ENCODE measurements around the gene SPPL2C. TPM values are rescaled to one million over a fixed set of nuclear protein-coding genes. Genes with fewer than 3 reads are reported as not detected.

Gene SPPL2C
- total and polyA plus RNA-seq, 7 donors = 0.60 TPM; not detected in 6

DNA sequence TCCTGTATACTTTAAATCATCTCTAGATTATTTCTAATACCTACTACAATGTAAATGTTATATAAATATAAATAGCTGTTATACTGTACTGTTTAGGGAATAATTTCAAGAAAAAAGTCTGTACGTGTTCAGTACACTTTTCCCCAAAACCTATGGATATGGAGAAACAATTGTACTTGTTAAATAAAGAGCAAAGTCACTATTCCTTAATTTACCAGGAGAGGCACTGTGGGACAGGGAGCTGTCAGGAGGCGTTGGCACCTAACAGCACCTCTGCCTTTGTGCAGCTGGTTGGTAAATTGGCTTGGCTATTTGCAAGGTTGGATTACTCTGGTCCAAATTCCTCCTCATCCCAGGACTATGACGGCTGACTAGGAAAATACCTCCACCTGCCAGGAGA, 32.6 kb upstream of the SPPL2C start:
- TF ChIP-seq POLR2A (IDR thresholded peaks at IDR 0.05) = no peak
- no peaks in the 10 kb centered on the region for H3K36me3 ChIP-seq
- H3K4me3 ChIP-seq = no peak overlapping the region
- intact Hi-C loops (cut with DNase I) = no loop called here
- H3K27me3 ChIP-seq = peaks cover 0 to 20% (median 2%) of the 10 kb centered on the region in 3 donors
- WGBS, 2 donors = 33 to 60% methylated on average over 3 of the region's 3 CpGs
- no peak overlapping the region for H3K27ac ChIP-seq
- no peaks in the 10 kb centered on the region for H3K4me1 ChIP-seq
- H3K9me3 ChIP-seq = no peaks in the 10 kb centered on the region
- DNase-seq = no peak

DNA sequence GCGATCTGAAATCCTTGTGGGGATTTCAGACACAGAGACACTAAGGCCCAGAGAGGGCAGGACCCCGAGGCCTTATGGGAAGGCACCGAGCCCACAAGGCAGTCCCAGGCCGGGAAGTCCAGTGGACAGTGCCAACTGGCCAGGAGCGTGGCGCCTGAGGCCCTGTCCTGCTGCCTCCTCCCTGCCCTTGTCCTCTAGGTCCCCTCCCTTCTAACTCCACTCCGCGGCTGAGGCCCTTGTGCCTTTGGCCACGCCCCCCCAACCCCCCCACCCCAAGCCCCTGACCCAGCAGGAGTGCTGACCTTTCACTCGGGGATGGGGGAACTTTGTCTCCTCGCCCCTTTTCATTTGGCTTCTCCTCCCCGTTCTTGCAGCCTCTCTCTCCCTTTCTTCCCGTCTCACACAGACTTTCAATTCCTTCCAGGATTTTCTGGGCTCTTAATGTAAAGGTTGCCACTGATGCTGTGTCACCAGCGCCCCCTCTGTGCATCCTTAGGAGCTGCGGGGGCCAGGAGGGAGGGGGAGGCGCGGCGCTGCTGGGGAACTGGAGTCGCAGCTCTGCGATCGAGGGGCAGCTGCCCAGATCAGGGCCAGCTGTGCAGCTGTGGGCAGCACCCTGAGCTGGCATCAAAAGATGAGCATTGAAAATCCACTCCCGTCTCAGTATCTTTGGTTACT, 31.5 kb upstream of the SPPL2C start:
- 29 to 31% methylated on average over 22 of the region's 22 CpGs for WGBS, 2 donors
- H3K4me3 ChIP-seq = no peak overlapping the region
- no peaks in the 10 kb centered on the region for H3K4me1 ChIP-seq
- no peaks in the 10 kb centered on the region for H3K9me3 ChIP-seq
- no peaks in the 10 kb centered on the region for H3K36me3 ChIP-seq
- peaks cover 0 to 20% (median 0%) of the 10 kb centered on the region in 3 donors for H3K27me3 ChIP-seq
- intact Hi-C loops (cut with DNase I) = no loop called here
- DNase-seq = no peak
- no peak for TF ChIP-seq POLR2AphosphoS5 (IDR thresholded peaks at IDR 0.05)
- no peak for TF ChIP-seq POLR2A (IDR thresholded peaks at IDR 0.05)
- no peak for TF ChIP-seq EP300 (IDR thresholded peaks at IDR 0.05)
- TF ChIP-seq, protein P1, sequence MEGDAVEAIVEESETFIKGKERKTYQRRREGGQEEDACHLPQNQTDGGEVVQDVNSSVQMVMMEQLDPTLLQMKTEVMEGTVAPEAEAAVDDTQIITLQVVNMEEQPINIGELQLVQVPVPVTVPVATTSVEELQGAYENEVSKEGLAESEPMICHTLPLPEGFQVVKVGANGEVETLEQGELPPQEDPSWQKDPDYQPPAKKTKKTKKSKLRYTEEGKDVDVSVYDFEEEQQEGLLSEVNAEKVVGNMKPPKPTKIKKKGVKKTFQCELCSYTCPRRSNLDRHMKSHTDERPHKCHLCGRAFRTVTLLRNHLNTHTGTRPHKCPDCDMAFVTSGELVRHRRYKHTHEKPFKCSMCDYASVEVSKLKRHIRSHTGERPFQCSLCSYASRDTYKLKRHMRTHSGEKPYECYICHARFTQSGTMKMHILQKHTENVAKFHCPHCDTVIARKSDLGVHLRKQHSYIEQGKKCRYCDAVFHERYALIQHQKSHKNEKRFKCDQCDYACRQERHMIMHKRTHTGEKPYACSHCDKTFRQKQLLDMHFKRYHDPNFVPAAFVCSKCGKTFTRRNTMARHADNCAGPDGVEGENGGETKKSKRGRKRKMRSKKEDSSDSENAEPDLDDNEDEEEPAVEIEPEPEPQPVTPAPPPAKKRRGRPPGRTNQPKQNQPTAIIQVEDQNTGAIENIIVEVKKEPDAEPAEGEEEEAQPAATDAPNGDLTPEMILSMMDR (IDR thresholded peaks at IDR 0.05) = no peak
- H3K27ac ChIP-seq = no peak overlapping the region

DNA sequence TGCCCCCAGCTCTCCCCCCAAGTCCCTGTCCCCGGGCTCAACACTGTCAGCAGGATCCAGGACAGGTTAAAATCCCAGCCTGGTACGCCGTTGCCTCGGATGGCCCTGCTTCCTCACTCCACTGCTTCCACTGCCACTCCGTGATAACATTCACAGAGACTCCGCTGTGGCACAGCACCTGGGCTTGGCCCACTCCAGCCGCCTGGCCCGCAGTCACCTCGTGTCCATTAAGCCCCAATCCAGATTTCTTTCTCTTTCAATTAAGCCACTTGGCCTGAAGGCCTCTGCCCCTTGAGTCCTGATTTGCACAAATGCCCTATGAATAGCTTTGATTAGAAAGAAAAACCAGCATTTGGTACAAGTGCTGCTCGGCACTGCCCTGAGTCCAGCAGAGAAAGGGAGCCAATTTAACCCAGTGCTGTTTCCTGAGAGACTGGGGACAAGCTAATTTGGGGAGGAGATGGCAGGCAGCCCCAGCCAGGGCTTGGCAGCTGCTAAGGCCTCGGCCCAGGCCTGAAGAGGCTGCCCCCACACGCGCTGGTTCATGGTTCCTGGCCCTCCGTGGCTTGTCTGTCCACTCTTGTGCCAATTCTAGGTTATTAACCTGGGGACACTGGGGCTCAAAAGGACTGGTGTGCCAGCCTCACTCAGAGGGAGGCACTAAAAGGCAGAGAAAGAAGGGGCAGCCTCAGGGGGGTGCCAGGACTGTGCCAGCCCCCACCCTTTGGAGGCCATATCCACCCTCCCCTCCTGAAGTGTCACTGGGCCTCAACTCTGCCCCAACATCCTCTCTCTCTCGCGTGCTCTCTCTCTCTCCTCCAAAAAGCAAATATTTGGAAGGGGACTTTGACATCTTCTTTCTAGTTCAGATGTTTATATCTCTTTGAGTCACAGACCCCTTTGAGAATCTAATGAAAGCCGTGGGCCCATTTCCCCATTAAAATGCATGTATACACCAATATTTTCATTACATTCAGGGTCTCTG, 29.8 kb upstream of the SPPL2C start:
- DNase-seq = no peak
- TF ChIP-seq EP300 (IDR thresholded peaks at IDR 0.05) = no peak
- H3K27ac ChIP-seq = no peak overlapping the region
- 83 to 85% methylated on average over 17 of the region's 17 CpGs for WGBS, 2 donors
- H3K4me3 ChIP-seq = no peak overlapping the region
- H3K27me3 ChIP-seq = peaks cover 0 to 20% (median 0%) of the 10 kb centered on the region in 3 donors
- H3K9me3 ChIP-seq = no peaks in the 10 kb centered on the region
- intact Hi-C loops (cut with DNase I) = no loop called here
- H3K4me1 ChIP-seq = no peaks in the 10 kb centered on the region
- H3K36me3 ChIP-seq = no peaks in the 10 kb centered on the region

DNA sequence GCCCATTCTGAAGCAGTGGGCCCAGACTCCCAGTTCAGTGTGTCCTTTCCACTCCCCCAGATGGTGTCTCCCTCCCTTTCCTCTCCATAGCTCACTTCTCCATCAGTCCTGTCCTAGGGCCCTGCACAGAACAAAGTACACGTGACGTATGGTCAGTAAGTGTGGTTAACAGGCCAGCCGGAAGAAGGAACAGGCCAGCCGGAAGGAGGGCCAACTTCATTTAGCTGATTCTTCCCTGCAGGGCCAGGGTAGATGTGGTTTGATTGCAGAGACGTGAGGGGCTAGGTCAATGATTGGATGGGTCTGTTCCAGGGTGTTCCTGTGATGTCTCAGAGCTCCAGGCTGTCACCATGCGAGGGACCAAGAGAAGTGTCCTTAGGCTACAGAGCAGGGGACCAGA, 28.9 kb upstream of the SPPL2C start:
- Histone ChIP-seq H3K27me3 (peaks cover 0 to 18% (median 0%) of the 10 kb centered on the region in 3 donors), H3K36me3 (no peaks in the 10 kb centered on the region), H3K4me1 (no peaks in the 10 kb centered on the region), H3K4me3 (no peak overlapping the region), H3K27ac (no peak overlapping the region), H3K9me3 (no peaks in the 10 kb centered on the region)
- no peak for DNase-seq
- TF ChIP-seq EP300 (IDR thresholded peaks at IDR 0.05) = no peak
- no peak for TF ChIP-seq POLR2AphosphoS5 (IDR thresholded peaks at IDR 0.05)
- no peak for TF ChIP-seq POLR2A (IDR thresholded peaks at IDR 0.05)
- TF ChIP-seq, protein P1 (IDR thresholded peaks at IDR 0.05) = no peak
- intact Hi-C loops (cut with DNase I) = no loop called here
- 85 to 88% methylated on average over 6 of the region's 6 CpGs for WGBS, 2 donors

DNA sequence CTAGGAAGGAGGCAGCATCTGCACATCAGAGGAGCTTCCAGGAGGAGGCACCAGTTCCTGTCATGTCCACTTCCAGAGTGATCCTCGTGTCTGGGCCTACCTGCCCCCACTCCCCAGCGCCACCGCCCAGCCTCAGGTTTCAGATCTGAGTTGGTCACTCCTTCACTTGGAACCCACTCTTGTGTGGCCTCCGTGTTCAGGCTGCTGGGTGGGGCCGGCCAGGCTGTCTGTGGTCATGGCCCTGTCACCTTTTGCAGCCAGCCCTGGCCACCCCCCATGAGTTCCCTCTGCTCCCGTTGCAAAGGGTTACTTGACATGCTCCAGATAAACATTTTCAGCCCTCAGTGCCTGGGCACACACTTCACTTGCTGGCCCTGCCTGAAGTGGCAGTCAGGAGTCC, 26.6 kb upstream of the SPPL2C start:
- Histone ChIP-seq H3K27ac (no peak overlapping the region), H3K27me3 (peaks cover 0 to 8% (median 0%) of the 10 kb centered on the region in 3 donors), H3K4me1 (no peaks in the 10 kb centered on the region), H3K4me3 (no peak overlapping the region), H3K36me3 (no peaks in the 10 kb centered on the region), H3K9me3 (no peaks in the 10 kb centered on the region)
- WGBS, 2 donors = 53 to 66% methylated on average over 6 of the region's 6 CpGs
- TF ChIP-seq POLR2A (IDR thresholded peaks at IDR 0.05) (no peak), POLR2AphosphoS5 (IDR thresholded peaks at IDR 0.05) (no peak), EP300 (IDR thresholded peaks at IDR 0.05) (no peak)
- TF ChIP-seq, protein P1 (IDR thresholded peaks at IDR 0.05) = no peak
- intact Hi-C loops (cut with DNase I) = no loop called here
- no peak for DNase-seq

Measured in sigmoid colon (tissue), 7 donors.